ENCODE results near the gene ELAVL2.

DNA sequence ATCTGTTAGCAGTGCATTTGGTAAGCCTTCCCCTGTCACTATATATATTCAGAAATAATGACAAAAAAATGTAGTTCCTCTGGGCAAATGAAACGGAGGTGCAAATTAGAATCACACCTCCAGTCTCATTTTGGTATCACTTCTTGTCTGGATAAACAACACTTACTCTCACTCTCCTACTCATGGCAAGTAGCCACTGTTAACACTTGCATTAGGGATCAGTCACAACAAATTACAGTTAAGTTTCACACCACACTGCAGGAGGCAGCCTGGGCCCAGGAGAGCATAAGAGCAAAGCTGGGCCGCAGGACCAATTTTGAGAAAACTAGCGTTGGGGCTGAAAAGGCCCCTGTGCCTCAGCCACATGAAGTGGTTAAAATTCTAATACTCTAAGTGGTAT, 161.0 kb downstream of the ELAVL2 start:
- no peak for TF ChIP-seq POLR2A (IDR thresholded peaks at IDR 0.05)
- TF ChIP-seq, protein P1, sequence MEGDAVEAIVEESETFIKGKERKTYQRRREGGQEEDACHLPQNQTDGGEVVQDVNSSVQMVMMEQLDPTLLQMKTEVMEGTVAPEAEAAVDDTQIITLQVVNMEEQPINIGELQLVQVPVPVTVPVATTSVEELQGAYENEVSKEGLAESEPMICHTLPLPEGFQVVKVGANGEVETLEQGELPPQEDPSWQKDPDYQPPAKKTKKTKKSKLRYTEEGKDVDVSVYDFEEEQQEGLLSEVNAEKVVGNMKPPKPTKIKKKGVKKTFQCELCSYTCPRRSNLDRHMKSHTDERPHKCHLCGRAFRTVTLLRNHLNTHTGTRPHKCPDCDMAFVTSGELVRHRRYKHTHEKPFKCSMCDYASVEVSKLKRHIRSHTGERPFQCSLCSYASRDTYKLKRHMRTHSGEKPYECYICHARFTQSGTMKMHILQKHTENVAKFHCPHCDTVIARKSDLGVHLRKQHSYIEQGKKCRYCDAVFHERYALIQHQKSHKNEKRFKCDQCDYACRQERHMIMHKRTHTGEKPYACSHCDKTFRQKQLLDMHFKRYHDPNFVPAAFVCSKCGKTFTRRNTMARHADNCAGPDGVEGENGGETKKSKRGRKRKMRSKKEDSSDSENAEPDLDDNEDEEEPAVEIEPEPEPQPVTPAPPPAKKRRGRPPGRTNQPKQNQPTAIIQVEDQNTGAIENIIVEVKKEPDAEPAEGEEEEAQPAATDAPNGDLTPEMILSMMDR (IDR thresholded peaks at IDR 0.05) = no peak
